AG04449 (cell line): ENCODE results near the gene FRMD3.

Experiments
- CTCF ChIA-PET: fragments of 350-600 bp; formaldehyde crosslinking; extraction: SDS; loops from one replicate; lab custom pipeline; 2021; ENCODE audit warnings: antibody characterized with exemption; lab: Yijun Ruan, JAX
- POLR2A ChIA-PET: fragments of 400-600, 350-600 bp; formaldehyde crosslinking; extraction: SDS; loops from one replicate; lab custom pipeline; 2020; ENCODE audit warnings: antibody characterized with exemption, inconsistent platforms; lab: Yijun Ruan, JAX
- DNase-seq: peaks from one replicate; pipeline ENCODE4 v3.0.0-alpha.2; 2010; ENCODE audit warnings: low read depth, low spot score
- H3K4me3 ChIP-seq: 2 replicates; pipeline ENCODE4 v1.5.1; 2011; ENCODE audit warnings: low read depth, mild to moderate bottlenecking, control low read depth, low read length
- TF ChIP-seq, protein P1 (sequence below): IDR thresholded peaks from one replicate; pipeline ENCODE4 v1.5.1; 2011; ENCODE audit warnings: mild to moderate bottlenecking, moderate library complexity, low read length, control low read depth, inconsistent platforms; ENCODE audit not compliant: insufficient read depth; ENCODE audit errors: missing control alignments

The FRMD3 gene

DNA sequence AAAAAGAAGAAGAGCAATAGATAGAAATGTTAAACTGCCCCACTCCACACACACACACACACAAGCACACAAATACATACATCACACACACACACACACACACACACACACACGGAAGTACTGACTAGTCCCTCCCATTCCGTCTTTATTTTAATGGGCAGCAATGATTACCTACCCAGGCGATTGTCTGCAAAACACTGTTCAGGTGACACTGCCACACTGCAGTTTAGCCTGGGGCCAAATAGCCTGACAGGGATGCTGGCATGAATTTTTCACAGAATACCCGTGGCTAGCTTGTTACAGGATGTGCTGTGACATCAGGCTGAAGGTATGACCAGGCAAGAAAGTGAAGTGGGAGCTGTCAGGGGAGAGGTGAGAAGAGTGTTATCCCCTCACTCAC, 86.9 kb downstream of the FRMD3 start:
- TF ChIP-seq, protein P1, sequence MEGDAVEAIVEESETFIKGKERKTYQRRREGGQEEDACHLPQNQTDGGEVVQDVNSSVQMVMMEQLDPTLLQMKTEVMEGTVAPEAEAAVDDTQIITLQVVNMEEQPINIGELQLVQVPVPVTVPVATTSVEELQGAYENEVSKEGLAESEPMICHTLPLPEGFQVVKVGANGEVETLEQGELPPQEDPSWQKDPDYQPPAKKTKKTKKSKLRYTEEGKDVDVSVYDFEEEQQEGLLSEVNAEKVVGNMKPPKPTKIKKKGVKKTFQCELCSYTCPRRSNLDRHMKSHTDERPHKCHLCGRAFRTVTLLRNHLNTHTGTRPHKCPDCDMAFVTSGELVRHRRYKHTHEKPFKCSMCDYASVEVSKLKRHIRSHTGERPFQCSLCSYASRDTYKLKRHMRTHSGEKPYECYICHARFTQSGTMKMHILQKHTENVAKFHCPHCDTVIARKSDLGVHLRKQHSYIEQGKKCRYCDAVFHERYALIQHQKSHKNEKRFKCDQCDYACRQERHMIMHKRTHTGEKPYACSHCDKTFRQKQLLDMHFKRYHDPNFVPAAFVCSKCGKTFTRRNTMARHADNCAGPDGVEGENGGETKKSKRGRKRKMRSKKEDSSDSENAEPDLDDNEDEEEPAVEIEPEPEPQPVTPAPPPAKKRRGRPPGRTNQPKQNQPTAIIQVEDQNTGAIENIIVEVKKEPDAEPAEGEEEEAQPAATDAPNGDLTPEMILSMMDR: no peak
- DNase-seq: no peak
- ChIA-PET POLR2A (no interaction called here), CTCF (no interaction called here)
- H3K4me3 ChIP-seq: no peak overlapping the region

- no peak for DNase-seq
- CTCF ChIA-PET: interaction anchor here (1.1 kb wide), 1 partner anchor 14 kb away, joined by 3 read pairs; no protein-coding TSS in a partner anchor
- POLR2A ChIA-PET: no interaction called here
- TF ChIP-seq, protein P1: no peak
- no peak overlapping the region for H3K4me3 ChIP-seq
Observed at GRCh38 chr9:83449983-83450382, 88.2 kb downstream of the FRMD3 start.

- TF ChIP-seq, protein P1: no peak
- no peak overlapping the region for H3K4me3 ChIP-seq
- ChIA-PET POLR2A (no interaction called here), CTCF (interaction anchor here (0.9 to 1.3 kb wide), 3 partner anchors 14 to 24 kb away, joined by 3 to 4 read pairs (median 3); no protein-coding TSS in a partner anchor)
- no peak for DNase-seq
Observed at GRCh38 chr9:83449166-83449565, 89.0 kb downstream of the FRMD3 start.

DNA sequence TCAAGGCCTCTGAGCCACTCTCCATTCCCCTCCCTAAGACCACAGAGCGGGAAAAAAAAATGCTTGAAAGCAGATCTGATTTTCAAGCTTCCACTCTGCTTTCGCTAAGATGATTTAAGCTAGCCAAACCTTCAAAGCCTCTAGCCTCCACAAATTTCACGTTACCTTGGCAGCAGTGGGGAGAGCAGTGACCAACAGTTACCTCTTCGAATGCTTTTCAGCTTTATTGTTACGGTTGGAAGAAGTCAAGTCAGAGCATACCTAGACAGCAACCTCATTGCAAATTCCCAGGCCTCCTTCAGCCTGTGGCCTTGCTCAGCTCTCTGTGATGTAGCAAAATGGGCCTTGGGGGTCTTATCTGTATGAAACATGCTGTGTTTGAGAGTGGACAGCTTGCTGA, 89.6 kb downstream of the FRMD3 start:
- H3K4me3 ChIP-seq: no peak overlapping the region
- ChIA-PET CTCF (interaction anchor here (0.9 to 1.3 kb wide), 2 partner anchors 15 to 24 kb away, joined by 3 to 4 read pairs; no protein-coding TSS in a partner anchor), POLR2A (no interaction called here)
- TF ChIP-seq, protein P1: no peak
- no peak for DNase-seq

- ChIA-PET POLR2A (no interaction called here), CTCF (no interaction called here)
- TF ChIP-seq, protein P1: no peak
- DNase-seq: no peak
- no peak overlapping the region for H3K4me3 ChIP-seq
Observed at GRCh38 chr9:83447351-83447750, 90.8 kb downstream of the FRMD3 start.

- ChIA-PET CTCF (no interaction called here), POLR2A (no interaction called here)
- TF ChIP-seq, protein P1: no peak
- no peak overlapping the region for H3K4me3 ChIP-seq
- DNase-seq: no peak
Observed at GRCh38 chr9:83445703-83446265, 92.4 kb downstream of the FRMD3 start.
